Head of caudate nucleus (tissue), 42 donors: Measurements from ENCODE around the gene CDC14B.
A peak's percentile ranks its signal among the peaks of the same experiment; 100 is the strongest.
"Not testable (repeated sequence)": the region's sequence is repeated elsewhere in the genome, so short reads cannot be mapped to it uniquely, and the experiment has no call there.

ENCODE experiments used
- DNase-seq, 42 donors: peaks; one replicate each; pipeline versions ENCODE4 v3.0.0 to v3.0.0-alpha.2; 2020 to 2021; ENCODE audit warnings: mixed read lengths in 7 of 42
- intact Hi-C: fragments of 100-400 bp; cut with DNase I; formaldehyde crosslinking; loops from one replicate; pipeline ENCODE4 v1.15.0; 2022

The CDC14B gene

DNA sequence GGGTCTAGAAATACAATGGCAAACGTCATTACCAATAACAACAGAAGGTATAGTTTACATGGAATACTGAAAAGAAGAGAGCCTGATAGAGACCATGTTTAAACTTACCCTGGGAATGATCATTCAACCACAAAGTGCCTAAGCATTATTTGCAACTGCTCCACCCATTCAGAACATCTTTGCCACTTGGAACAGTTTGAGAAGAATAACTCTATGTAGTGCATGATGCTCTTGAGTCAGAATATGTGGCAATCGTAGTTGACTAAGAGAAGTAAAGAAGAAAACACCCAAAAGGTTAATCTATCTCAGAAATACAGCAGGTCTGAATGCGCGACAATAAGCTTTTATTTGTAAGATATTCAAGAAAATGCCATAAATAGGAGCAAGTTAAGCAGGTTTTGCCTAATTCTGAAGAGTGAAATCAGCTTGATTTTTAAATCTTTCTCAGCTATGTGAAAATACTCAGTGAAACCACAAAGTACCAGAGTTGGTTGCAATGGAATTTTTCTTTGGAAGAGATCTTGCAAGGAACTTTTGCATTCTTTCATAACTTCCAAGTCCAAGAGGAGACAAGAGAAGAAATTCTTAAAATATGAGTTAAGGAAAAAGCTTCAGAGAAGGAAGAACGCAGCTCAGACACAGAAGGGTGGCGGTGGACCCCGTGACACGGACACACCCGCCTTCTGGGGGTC is 105.4 kb downstream of the CDC14B start:
- intact Hi-C loops = no loop called here
- DNase-seq = no peak

DNA sequence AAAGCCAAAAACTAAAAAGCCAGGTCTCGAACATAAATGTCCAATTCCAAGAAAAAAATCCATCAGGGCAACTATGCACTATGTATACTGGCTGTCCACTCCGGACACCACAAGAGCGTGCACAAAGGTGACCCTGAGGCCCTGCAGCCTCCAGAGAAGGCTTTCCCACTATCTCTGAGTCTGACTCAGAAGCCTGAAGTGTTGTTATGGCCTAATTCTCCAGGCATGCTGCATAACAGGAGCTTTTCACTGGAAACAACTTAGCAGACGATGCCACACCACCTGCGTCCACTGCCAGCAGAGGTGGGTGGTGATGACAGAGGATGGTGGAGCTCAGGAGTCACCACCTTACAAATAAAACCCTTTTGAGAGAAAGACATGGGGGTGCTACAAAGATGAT is 106.0 kb downstream of the CDC14B start:
- no peak for DNase-seq
- intact Hi-C loops = no loop called here

DNA sequence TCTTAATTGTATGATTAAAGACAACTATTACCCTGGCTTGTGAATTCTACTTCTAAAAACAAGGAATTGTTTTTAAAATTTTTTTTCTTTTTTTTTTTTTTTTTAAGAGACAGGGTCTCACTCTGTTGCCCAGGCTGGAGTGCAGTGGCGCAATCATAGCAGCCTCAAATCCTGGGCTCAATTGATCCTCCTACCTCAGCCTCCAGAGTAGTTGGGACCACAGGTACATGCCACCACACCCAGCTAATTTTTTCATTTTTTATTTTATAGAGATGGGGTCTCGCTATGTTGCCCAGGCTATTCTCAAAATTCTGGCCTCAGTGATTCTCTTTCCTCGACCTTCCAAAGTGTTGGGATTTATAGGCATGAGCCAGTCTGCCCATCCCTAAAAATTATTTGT is 107.4 kb downstream of the CDC14B start:
- intact Hi-C loops = no loop called here
- no peak for DNase-seq

DNA sequence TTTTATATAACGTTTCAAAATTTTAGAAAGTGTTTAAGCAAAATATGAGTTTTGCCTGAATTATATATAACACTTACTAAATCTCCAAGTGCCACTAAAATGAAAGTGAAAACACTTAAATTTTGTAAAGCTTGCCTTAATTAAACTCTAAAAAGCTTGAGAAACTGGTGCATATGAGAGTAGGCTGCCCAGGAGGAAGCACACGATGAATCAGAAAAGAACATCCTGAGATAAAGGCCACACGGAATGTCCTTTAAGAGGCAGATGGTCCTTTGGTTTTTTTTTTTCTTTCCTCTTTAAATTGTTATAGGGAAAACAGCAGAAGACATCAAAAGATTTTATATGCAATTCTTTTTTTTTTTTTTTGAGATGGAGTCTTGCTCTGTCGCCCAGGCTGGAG is 109.4 kb downstream of the CDC14B start:
- intact Hi-C loops = no loop called here
- DNase-seq = no peak

DNA sequence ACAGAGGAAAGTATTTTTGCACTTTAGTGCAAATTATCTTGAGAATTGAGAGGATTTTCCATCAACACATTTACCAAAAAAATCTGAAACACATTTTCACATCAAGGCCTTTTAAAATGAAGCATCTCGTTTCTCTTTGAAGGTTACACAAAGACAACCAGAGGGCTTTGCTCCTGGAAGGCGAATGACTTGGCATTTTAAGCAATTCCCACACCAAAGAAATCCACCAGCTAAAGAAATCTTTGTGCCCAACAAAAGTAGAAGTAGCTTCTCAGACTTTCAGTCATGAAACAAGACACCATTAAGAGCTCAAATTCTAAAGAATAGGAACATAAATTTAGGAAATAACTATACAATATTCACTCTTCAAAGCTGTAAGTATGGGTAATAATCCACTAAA is 109.8 kb downstream of the CDC14B start:
- intact Hi-C loops = no loop called here
- DNase-seq = no peak

DNA sequence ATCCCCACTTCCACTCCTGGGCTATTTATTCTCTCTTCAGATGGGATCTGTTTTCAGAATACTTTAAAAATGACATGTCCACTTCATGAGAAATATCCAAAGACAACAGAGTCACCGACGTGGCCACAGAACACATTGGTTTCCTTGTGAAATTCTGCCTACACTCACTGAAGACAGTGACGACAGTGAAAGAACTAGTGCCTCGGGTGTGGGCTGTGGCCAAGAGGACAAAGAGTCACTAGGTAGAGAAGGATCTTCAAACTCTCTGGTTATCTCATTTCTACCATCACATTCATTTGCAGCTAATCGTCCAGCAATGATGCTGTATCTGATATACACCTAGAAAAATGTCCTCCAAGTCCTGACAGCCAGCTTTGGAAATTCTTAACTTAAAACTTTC is 110.6 kb downstream of the CDC14B start:
- intact Hi-C loops = no loop called here
- DNase-seq = peak in 1 of 42 donors; percentile 27

DNA sequence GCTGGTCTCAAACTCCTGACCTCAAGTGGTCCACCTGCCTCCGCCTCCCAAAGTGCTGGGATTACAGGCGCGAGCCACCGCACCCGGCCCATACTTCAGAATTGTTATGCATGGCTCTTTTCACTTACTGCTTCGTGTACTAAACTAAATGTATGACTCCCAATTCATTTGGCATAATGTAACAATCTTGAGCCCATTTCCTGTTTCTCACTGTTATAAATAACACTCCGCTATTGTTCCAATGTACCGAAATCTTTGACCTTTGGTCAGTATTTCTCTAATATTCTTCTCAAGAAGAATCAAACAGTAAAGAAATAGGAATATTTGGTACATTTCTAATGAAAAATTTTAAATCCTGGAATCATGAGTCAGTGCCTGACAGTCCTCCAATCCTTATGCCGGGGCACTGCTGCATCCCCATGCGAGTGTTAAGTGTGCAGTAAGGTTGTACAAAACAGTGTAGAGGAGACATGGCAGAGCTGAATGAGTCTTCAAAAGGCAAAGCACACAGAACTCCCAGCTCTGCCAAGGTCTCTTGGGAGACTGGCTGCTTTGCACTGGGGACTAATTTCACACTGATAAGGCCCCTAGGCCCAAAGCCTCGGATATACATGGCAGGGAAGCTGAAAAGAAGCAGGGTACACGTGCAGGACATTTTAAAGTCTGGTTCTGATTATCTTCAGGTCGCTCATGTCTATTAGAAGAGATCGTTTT is 111.3 kb downstream of the CDC14B start:
- intact Hi-C loops = no loop called here
- no peak for DNase-seq

DNA sequence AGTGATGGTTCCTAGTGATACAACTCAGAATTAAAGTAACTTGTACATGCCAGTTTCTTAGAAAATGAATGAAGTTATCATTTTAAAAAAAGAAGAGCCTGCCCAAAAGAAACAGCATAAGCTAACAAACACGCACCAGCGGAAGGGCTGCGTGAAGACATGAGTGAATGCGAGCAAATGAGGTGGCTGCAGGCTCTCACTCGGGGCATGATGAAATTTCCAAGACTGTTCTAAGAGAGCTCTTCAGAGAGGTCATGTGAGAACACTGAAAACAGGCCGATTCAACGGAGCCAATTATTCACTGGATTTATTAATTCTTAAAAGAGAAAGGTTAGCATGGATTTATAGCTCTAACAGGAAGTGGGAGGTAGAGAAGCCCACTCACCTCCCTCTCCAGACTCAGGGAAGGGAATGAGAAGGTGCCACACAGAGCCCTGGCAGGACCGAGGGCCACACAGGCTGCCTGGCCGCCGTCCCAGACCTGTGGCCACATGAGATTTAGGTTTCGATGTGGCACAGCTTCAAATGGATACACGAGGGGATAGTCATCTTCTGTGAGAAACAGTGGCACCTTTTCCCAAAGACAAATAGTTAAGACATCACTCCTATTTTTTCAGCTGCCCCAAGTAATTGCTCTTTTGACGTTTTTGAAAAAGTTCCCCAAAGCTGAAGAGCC is 114.2 kb downstream of the CDC14B start:
- DNase-seq = no peak
- intact Hi-C loops = no loop called here

DNA sequence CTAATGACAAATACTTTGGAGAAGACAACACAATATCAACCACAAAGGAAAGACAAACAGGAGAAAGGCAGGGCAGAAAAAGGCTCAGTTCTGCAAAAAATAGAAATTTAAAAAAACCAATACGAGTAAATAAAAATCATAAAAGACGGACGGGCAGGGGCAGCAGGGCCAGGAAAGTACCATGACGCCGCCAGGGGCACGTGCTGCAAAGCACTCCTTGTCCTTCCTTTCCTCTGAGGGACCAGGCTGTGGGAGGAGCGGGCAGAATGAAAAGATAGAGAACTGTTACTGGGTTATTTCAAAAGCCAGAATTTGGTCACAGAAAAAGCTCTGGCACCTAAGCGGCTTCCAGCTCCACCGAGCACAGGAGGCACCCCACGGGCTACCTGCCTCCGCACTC is 115.7 kb downstream of the CDC14B start:
- DNase-seq = peak in 2 of 42 donors; percentile 42 to 62
- intact Hi-C loops = loop anchor here (5.0 kb wide), 2 partner anchors 63 to 113 kb away; partner anchors contain the start of gene CDC14B

DNA sequence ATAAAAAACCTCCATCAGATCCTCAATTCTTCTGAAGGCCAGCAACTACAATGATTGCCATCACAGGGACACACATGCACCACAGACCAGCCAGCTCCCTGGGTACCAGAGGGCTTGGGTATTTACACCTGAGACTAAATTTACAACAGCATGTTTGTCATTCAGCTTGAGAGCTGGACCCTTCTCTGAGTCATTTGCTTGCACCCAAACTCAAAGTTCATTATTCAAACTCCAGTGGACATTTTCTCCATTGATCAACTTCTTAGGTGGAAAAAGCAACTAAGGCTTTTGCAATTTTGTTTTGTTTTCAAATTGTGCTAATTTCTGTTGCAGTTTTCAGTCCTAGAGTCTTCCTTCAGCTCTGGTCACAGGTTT is 116.3 kb downstream of the CDC14B start:
- DNase-seq = not testable (repeated sequence)
- intact Hi-C loops = loop anchor here (5.0 kb wide), 2 partner anchors 64 to 114 kb away; partner anchors contain the start of gene CDC14B

DNA sequence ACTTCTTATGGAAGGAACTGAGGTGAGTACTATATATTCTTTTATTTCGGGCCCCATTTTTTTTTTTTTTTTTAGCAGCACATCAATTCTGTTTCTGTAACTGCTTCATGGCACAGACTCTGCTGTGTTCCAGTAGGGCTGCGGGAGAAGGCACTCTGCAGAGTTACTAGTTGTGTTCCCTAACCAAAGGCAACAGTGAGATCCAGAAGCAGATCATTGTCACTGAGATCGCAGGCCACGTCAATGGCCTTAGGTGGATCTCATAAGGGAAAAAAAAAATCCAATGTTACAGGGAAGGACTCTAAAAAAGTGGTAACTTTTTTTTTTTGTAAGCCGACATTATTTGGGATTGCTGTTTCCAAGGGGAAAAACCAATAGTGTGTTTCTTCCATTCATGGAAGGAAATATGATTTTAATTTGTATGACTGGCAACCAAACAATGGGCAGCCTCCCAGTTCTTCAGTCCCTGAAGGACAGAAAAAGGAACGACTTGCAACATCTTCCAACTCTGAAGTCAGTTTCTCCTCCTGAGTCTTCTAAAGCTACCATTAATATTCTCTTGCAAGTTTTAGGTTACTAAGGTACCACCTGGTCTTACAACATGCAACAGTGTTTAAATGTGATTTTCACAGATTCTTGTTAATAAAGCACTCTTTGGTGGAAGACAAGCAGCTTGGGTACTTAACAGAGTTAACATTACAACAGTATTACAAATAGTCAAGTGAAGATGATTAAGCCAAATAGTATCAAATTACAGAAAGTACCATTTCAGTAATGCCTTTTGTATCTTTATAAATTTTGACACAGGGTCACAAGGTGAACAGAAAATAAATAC is 116.9 kb downstream of the CDC14B start:
- intact Hi-C loops = loop anchor here (5.0 kb wide), 2 partner anchors 65 to 115 kb away; partner anchors contain the start of gene CDC14B

DNA sequence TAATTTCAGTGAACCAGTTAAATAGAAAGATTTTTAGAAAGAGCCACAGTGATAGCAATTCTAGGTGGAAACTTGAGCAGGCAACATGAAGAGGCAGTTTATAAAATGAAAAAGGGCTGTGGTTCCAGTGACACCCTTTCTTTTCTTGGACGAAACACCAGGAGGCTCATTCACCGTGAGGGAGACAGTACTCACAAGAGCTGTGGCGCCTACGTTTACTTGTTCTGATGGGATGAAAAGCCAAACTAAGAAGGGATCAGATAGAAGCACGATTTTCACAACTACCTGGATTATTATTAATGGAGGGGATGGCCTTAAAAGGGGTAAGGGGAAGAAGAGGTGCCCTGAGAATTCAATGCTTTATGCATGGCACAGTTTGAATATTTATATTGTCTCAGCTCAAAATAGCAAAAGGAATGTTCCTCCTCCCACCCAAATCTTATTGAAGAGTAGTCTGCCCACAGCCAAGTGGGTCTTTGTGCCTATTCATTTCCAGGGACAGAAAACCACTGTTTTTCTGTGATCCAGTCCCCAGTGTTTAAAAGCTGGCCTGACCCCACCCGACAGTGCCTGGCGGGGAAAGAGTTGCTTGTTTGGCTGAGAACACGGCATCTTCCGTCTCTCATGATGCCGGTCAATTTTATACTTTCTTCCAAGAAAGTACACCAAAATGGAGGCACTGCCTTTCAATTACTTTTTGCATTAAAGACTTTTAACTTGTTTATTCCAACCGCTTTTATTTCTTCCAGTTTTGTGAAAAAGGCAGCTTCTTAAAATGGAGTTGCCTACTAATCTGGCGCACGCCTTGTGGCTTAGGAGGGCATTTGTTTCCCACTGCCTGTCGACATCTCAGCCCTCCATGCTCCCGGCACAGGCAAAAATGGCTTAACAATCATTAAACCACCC is 117.8 kb downstream of the CDC14B start:
- intact Hi-C loops = loop anchor here (5.0 kb wide), 2 partner anchors 65 to 115 kb away; partner anchors contain the start of gene CDC14B

More for the DNA sequence above, 116.9 kb downstream of the CDC14B start:
- DNase-seq = peak in 9 of 42 donors; percentile 27 to 67 (median 46)

DNA sequence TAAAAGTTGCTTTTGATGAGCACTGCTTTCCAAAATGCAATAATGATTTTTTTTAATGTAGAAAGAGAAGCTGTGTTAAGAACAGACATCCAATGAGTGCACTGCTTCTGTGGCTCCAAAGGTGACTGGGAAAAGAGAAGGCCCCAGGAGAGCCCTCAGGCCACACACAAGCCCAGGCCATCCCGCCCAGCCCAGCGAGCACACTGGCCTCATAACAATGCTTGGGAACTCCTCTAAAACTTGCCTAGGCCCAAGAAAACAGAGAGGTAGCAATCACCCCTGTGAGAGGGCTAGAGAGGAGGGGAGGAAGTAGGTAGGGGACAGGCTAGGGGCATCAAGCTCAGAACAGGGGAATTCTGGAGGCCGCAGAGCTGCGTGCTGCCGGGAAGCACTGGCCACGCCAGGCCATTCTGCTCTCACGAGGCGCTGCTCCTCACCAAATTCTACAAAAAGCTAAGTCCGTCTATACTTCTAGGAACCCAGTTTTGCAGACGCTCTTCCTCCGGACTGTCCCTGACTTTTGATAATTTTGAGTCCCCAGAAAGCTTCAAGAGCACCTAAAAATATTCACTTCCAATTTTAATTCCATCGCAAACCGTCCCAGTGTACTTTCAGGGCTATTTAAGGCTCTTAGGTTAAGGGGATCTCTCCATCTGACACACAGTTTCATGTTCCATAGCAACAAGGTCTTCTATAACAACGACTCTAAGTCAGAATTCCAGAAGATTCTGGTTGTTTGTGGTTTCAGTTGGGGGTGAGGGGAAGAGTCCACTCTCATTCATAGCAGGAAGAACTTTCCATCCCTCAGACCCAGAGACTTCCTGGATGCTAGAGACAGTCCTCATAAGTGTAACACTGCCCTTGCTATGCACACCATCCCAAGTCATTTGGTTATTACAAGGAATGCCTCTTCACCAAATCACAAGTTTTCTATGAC is 118.7 kb downstream of the CDC14B start:
- intact Hi-C loops = loop anchor here (5.0 kb wide), 2 partner anchors 66 to 116 kb away; partner anchors contain the start of gene CDC14B
- DNase-seq = peak in 1 of 42 donors; percentile 42

More for the DNA sequence above, 117.8 kb downstream of the CDC14B start:
- DNase-seq = peak in 40 of 42 donors; percentile 39 to 86 (median 71)

DNA sequence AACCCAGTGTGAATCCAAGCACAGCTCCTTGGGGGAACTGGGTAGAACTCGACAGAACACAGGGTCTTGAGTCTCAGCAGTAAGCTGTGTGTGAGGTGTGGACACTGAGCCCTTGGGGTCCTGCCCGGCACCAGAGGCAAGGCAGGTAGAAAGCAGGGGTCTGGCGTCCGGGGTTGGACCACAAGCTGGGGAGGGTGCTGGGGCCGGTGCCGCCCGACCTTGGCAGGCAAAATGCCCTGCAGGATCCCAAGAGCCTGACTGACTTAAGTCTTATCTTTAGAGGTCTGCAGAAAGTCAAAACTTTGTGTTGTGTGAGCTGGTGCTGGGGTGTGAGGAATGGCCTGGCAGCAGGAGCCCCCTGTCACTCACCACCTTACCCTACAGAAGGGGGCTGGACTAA is 120.4 kb downstream of the CDC14B start:
- intact Hi-C loops = no loop called here

DNA sequence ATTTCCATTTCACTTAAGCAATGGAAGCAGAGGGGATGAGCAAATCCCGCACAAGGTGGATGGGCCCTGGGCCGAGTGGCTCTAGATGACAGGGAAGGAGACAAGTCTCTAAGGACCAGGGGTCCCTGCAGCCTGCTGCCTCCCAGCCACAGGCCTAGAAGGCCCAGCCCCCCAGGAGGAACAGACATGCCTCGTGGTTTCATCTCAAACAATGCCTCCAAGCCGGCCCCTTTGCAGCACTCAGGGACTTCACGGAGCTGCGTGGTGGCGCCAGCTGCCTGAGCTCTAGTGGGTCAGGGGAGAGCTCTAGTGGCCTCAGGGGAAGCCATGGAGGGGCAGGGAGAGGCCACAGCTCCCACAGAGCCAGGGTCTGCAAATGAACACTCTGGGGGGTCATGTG is 120.8 kb downstream of the CDC14B start:
- peak in 1 of 42 donors; percentile 31 for DNase-seq
- intact Hi-C loops = no loop called here

More for the DNA sequence above, 120.4 kb downstream of the CDC14B start:
- DNase-seq = no peak

DNA sequence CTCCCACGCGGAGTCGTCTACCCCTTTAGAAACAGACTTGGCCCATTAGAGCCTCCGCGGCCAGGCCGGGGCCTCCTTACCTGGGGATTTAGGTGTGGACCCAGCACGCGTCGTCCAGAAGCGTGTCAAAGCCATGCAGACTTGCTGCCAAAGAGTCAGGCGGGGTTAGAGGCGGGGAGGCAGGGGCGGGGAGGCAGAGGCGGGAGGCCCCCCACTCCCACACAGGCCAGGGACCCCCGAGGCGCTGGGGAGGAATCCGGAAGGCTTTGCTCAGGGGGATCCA is 122.6 kb downstream of the CDC14B start:
- DNase-seq = no peak
- intact Hi-C loops = no loop called here
